Stimulated activated CD8-positive, alpha-beta memory T cell treated with anti-CD3 and anti-CD28 coated beads, Interleukin-12 subunit alpha, Interleukin-12 subunit beta, amount 100 ng/mL, for 4 hours (primary cell): ENCODE results near the gene DNAJC18.
"Not testable (repeated sequence)": the region's sequence is repeated elsewhere in the genome, so short reads cannot be mapped to it uniquely, and the experiment has no call there.

Experiments used
- DNase-seq: peaks from one replicate; pipeline ENCODE4 v3.0.0-alpha.2; 2020; ENCODE audit warnings: low read depth

Gene DNAJC18

DNA sequence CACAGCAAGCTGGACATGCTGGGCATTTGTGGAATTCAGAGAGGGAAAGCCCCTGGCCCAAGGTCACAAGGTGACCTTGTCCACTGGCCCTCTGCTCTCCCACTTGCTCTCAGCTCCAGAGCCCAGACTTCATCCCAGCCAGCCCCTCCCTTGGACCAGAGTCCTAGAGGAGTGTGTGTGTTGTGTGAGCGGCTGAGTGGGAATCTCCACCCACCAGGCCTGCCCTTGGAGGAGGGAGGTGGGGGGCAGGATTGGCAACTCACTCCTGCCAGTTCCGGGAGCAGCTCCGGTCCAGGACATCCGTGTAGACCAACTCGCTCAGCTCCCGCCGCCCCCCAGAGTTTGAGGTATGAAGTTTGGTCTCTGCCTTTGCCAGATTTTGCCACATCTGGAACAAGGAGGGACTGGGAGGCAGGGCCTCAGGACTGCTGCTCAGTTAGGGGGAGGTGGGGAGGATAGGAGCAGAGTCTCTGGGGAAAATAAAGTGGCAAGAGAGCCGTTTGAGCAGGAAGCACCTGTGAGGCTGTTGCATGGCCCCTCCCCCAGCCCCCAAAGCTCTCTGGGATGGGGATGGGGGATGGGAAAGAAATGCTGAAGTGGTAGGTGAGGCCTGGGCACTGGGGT, 51.0 kb downstream of the DNAJC18 start:
- DNase-seq = no peak

DNA sequence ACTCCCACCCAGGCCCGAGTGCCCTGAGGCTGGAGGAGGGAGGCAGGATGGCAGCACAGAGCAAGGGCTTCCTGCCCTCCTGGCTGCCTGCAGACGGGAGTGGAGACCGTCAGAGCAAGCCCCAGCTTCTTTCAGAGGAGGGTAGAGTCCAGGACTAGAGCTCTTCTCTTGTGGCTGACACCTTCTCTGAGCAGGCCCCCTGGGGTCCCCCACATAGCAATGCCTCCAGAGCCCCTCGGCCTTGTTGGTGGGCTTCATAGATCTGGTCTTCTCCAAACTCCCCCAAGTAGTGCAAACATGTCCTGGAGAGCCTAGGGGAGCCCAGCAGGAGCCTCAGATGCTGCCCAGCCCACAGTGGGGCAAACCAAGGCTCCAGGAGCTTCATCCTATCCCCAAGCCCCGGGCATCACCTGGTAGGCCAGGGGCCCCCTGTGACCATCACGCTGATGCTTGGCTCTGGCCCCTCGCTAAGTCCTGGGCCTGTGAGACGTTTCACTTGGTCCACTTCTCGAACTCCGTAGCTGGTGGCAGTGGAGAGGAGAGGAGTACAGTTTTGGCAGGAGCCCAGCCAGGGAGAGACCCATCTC, 51.6 kb downstream of the DNAJC18 start:
- no peak for DNase-seq

DNA sequence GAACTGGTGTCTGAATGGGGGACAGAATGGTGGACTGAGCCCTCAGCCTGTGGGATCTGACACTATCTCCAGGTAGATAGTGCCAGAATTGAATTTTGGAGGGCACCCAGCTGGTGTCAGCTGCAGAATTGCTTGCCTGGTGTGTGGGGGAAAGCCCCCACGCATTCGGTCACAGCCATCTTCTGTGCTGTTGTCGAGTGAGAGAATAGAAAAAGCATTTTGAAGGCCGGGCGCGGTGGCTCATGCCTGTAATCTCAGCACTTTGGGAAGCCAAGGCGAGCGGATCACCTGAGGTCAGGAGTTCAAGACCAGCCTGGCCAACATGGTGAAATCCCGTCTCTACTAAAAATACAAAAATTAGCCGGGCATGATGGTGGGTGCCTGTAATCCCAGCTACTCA, 52.4 kb downstream of the DNAJC18 start:
- DNase-seq = not testable (repeated sequence)

DNA sequence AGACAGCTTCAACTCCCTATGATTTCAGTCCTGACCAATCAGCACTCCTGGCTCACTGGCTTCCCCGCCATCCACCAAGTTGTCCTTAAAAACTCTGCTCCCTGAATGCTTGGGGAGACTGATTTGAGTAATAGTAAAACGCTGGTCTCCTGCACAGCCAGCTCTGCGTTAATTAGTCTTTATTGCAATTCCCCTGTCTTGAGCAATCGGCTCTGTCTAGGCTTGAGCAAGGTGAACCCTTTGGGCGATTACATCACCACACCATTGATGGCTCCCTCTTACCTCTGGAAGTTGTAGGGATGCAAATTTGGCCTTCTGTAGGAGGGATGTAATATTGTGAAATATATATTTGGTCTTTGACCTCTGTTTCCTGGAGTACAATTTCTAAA, 53.3 kb downstream of the DNAJC18 start:
- DNase-seq = no peak

DNA sequence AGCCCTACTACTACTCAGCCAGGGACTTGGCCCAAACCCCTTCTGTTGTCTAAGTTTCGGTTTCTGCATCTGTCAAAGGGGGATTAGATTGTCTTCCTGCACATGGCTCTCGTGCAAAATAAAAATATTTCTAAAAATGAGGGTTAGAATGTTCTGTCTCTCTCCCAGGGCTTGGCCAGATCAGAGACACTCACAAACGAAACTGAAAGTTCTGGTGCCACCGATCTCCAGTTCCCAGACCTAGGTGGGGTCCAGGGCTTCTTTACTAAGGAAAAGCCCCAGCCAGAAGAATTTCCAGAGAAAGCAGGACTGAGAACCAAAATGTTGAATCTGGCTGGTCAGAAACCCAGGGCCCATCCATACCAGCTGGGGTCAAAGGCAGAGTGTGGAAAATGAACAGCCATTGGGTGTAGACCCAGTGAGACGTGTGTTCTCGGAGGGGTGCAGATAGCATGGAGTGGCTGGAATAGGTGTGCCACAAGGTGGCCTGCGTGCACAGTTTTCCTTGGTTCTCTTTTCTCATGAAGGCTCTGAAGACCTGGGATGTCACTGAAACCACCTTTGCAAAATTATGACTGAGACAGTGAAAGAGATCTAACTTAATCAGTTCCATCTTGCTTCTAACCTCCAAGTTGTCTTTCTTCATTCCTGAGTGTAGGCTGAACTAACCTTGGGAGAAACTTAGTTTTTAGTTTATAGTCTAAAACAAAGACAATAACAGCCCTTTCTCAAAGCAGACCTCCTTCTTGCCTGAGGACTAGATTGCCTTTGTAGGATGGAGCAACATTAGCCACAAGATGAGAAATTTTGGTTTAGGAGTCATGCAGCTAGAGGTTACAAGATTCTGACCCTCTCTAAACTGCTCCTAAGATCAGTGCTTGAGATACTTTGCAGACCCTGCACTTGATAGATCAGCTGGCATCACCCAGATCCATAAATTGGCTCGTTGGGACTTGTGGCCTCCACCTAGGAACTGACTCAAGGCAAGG, 54.0 kb downstream of the DNAJC18 start:
- DNase-seq = no peak

- no peak for DNase-seq
Measured at GRCh38 chr5:139384591-139385051, 54.7 kb downstream of the DNAJC18 start.

DNA sequence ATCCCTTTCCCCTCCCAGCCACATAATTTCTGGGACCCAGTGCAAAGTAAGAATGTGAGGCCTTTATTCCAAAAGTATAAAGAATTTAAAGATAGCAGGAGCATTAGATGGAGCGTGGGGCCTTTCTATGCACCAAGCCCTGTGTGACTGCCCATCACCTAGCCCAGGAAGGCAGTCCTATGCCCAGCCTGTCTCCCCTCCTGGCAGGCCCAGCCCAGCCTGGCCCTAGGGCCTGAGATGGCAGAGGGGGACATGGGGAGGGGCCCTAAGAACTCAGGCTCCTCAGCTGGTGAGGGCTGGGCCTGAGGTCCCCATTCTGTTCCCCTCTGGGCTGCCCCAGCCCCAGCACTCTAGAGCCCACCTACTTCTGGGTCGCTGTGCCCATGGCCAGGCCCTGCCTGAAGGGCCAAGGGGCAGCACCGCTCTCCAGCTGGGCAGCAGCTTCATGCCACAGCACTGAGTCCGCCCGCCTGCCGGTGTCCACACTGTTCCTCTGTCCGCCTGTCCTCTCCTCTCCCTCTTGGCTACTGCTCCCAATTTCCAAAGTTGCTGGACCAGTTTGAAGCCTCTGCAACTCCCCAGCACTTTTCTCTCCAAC, 55.2 kb downstream of the DNAJC18 start:
- no peak for DNase-seq

- DNase-seq = no peak
Measured at GRCh38 chr5:139383275-139383992, 55.9 kb downstream of the DNAJC18 start, which contains the start of gene SLC23A1. TSS of gene SLC23A1 (minus strand) at chr5:139383297. CDS start at chr5:139383253, 44 bp downstream.

DNA sequence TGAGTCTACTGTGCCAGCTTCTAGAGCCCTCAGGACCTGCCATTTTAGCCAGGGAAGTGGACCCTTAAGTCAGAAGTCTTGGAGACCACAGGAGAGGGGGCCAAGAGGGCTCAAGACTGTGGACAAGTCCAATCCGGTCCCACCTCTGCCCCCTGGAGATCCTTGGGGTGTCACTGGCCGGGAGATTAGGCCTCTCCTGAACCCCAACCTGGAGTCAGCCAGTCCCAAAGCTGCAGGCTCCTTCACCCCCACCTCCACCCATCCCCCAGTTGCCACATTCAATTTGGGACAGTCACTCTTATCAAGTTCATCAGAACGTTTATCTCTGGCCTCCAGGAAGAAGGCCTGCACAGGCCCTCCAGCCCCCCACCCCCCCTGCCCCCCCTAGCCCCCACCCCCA, 56.5 kb downstream of the DNAJC18 start:
- no peak for DNase-seq

DNA sequence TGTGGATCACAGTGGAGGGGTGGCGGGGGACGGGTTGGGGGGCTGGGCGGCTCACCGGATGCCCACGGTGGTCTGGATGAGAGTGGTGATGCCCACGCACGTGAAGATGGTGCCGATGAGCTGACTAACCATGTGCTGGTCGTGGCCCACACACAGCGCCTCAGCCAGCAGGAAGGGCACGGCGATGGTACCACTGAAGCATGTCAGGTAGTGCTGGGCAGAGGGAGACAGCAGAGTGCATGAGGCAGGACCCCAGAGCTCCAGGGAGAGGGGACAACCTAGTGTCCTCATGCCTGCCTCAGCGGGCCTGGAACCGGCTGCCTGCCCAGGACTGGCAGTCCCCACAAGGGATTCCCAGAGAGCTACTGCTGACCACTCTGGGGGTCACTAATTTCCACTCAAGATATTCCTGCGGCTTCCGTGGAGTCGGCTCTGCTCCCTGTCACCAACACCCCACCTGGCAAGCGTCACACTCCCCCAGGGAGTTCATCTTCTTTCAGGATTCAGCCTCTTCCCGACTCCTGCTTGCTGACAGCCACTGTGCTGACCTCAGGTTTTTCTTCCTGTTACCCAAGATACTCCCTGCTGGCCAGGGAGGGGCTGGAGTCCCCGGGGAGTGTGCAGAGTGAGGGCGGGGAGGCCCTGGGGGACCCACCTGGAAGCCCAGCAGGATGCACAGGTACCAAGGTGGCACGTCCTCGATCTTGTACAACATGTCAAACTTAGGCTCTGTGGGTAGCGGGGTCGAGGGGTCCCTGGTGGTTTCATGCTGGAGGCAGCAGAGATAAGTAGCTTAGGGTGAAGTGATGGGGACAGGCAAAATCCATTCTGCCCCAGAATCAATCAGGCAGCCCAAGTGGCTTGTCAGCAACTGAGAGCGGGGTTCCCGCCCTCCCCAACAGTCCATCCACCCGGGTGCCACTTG, 57.2 kb downstream of the DNAJC18 start:
- DNase-seq = no peak

DNA sequence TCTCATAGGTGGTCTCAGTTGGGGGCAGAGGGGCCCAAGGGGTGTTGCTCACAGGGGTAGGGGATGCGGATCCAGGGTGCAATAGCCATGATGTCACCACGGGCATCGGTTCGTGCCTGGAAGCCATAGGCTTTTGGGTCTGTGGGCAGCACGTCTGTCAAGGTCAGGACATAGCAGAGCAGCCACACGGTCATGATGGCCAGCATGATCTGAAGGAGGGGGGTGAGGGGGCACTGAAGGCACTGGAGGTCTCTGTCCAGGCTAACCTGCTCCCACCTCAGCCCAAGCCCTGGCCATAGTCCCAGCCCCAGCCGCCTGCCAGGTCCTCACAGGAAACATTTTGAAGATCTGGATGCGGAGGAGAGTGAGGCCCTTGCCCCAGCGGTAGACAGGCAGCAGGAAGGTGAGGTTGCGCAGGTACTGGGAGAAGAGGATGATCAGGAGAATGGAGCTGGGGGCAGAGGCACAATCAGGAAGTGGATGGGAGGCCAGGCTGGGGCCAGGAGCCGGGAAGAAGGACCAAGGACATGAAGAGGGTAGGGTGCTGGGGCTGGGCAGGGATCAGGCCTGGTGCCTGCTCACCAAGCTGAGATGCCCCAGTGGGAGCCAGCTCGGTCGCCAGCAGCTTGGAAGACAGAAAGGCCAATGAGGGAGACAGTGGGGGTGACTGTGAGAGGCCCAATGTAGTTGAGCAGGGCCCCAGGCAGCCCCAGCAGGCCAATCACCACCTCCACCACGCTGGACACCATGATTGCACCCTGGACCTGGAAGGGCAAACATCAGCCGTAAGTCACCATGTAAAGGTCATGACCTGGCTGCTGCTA, 59.5 kb downstream of the DNAJC18 start:
- no peak for DNase-seq

DNA sequence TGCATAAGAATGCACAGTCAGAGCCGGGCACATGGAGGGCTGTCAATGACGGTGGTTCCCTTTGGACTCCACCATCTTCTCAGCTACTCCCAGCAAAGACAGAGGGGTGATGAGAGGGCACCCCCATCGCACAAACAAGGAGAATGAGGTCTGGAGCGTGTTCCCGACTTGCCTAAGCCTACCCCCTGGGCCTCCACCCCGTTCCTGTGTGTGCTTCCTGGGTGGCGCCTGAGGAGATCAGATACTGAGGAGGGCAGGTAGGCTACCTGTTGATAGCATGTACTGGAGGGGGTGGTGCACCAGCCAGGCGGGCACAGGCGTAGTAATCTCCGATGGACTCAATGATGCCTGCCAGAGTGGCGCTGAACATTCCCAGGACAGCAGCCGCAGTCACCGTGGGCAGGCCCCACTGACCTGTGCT, 60.4 kb downstream of the DNAJC18 start:
- no peak for DNase-seq

DNA sequence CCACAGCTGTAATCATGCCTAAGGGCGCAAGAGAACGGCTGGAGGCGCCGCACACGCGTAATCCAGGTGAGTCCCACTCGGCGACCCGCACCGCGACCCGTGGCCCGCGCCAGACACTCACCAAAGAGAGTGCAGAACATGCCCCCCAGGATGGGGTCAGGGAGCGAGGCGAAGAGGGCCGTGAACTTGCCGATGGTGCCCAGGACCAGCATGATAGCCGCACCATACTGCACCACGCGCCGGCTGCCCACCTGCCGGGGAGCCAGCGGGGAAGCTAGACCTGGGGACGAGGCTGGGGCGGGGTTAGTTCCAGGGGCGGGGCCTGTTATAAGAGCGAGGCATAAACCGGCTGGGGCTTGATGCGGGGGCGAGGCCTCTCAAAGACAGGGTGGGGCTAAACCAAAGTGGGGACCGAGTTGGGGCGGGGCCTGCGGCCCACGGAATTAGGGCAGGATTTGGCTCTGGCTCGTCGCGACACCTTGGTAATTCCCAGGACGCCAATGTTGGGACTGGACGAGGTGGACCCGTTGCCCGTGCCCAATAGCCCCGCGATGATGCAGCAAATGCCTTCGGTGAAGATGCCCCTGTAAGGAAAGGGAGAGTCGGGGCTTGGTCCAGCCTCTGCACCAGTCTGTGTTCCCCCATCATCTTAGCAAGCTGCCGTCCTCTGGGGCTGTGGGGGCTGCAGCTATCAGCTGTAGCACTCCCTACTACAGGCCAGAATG, 61.1 kb downstream of the DNAJC18 start:
- DNase-seq = no peak

DNA sequence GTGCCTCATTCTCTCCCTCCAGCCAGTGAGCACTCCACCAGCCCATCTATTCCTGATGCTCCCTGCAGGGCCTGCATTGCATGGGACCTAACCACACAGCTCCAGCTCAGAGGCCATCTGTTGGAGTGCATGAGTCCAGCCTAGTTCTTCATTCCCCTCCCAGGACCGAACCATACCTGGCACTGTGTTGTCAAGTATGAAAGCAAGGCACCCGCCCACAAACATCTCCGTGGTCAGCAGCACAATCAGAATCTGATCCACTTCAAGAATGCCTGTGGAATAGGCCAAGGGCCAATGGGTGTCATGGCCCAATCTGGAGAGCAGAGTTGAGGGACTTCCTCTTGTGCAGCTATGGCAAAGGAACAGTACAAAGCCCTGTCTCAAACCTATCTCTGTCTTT, 62.1 kb downstream of the DNAJC18 start:
- no peak for DNase-seq

GRCh38 chr5:139376364-139376763, 63.0 kb downstream of the DNAJC18 start:
- DNase-seq = no peak

GRCh38 chr5:139374909-139375308, 64.4 kb downstream of the DNAJC18 start:
- DNase-seq = no peak

GRCh38 chr5:139371482-139372435, 67.6 kb downstream of the DNAJC18 start:
- DNase-seq = no peak

- DNase-seq = no peak
Measured at GRCh38 chr5:139369181-139369580, 70.1 kb downstream of the DNAJC18 start.
